GM19193 (cell line): ENCODE results near the gene EDDM13.

Experiments
- POLR2A ChIP-seq: IDR thresholded peaks from 4 replicates; pipeline ENCODE4 v1.6.1; 2011; ENCODE audit not compliant: insufficient read depth, insufficient read length; ENCODE audit errors: extremely low read depth

Gene EDDM13

GRCh38 chr19:56312787-56313657 lies 40.5 kb downstream of the EDDM13 start:
- no peak for TF ChIP-seq POLR2A

- TF ChIP-seq POLR2A: no peak
Observed at GRCh38 chr19:56314018-56314380, 41.5 kb downstream of the EDDM13 start.

- peak; percentile 86 for TF ChIP-seq POLR2A
Observed at GRCh38 chr19:56314381-56315076, 42.0 kb downstream of the EDDM13 start, which contains the start of gene ZSCAN5A. ZSCAN5A (minus strand) TSS chr19:56314839; CDS start chr19:56225046, 89,793 bp downstream.

- TF ChIP-seq POLR2A: no peak
Observed at GRCh38 chr19:56315077-56315828, 42.7 kb downstream of the EDDM13 start.

GRCh38 chr19:56316728-56317127 lies 44.2 kb downstream of the EDDM13 start:
- TF ChIP-seq POLR2A: no peak

- no peak for TF ChIP-seq POLR2A
Observed at GRCh38 chr19:56317749-56318148, 45.2 kb downstream of the EDDM13 start.

GRCh38 chr19:56319991-56320390 lies 47.4 kb downstream of the EDDM13 start:
- TF ChIP-seq POLR2A: no peak

GRCh38 chr19:56321254-56321988 lies 48.9 kb downstream of the EDDM13 start:
- TF ChIP-seq POLR2A: no peak

- TF ChIP-seq POLR2A: no peak
Observed at GRCh38 chr19:56321989-56322440, 49.5 kb downstream of the EDDM13 start.

GRCh38 chr19:56324436-56324835 lies 51.9 kb downstream of the EDDM13 start:
- TF ChIP-seq POLR2A: no peak

GRCh38 chr19:56332695-56333094 lies 60.1 kb downstream of the EDDM13 start:
- TF ChIP-seq POLR2A: no peak

GRCh38 chr19:56333506-56333905 lies 61.0 kb downstream of the EDDM13 start:
- no peak for TF ChIP-seq POLR2A

- no peak for TF ChIP-seq POLR2A
Observed at GRCh38 chr19:56341948-56342347, 69.4 kb downstream of the EDDM13 start.

- TF ChIP-seq POLR2A: no peak
Observed at GRCh38 chr19:56347163-56347778, 74.7 kb downstream of the EDDM13 start.
